Colonic mucosa (tissue), 4 donors: Measurements from ENCODE around the gene SLC2A3. TPM values are rescaled to one million over a fixed set of nuclear protein-coding genes. Genes with fewer than 3 reads are reported as not detected.
"Not testable (repeated sequence)": the region's sequence is repeated elsewhere in the genome, so short reads cannot be mapped to it uniquely, and the experiment has no call there.

Source experiments
- DNase-seq: peaks from one replicate; pipeline ENCODE4 v3.0.0-alpha.2; 2020
- H3K27ac ChIP-seq: fragments of 200-600 bp; one replicate; pipeline ENCODE4 v1.8.0; 2021
- H3K27me3 ChIP-seq: fragments of 200-600 bp; one replicate; pipeline ENCODE4 v1.8.0; 2021
- H3K36me3 ChIP-seq: fragments of 200-600 bp; one replicate; pipeline ENCODE4 v1.8.0; 2021
- H3K4me1 ChIP-seq: fragments of 200-600 bp; one replicate; pipeline ENCODE4 v1.8.0; 2021; ENCODE audit warnings: mild to moderate bottlenecking
- H3K4me3 ChIP-seq: fragments of 200-600 bp; one replicate; pipeline ENCODE4 v1.8.0; 2021
- H3K9ac ChIP-seq, 2 donors: one replicate each; pipeline ENCODE4 v1.7.0; 2013; ENCODE audit warnings: control low read depth in 2 of 2, low read depth in 2 of 2, low read length in 2 of 2
- H3K9me3 ChIP-seq: fragments of 200-600 bp; one replicate; pipeline ENCODE4 v1.8.0; 2021
- CTCF ChIP-seq: fragments of 200-600 bp; IDR thresholded peaks from one replicate; pipeline ENCODE4 v1.8.0; 2022; ENCODE audit warnings: antibody characterized with exemption, mild to moderate bottlenecking
- intact Hi-C: fragments of 100-400 bp; cut with DNase I; formaldehyde crosslinking; loops from one replicate; pipeline ENCODE4 v1.14.1; 2022
- total RNA-seq, 2 donors: library from RNA; stranded (reverse); fragmentation: NEBNext Ultra II Directional in 1 of 2; extraction: Animal tissue kit (Norgen Biotek cat#: 25700) in 1 of 2; gene quantifications; one replicate each; pipeline ENCODE4 v1.2.1, GENCODE V29; 2021
- donor health status: healthy.
- donor health status: DM: no; HTN: no; CAD: no.
- donor health status: DM: no; HTN: no; CAD: no.

SLC2A3 gene
- total RNA-seq, 2 donors from 2014 or later, result 21.6 to 29.0 TPM

DNA sequence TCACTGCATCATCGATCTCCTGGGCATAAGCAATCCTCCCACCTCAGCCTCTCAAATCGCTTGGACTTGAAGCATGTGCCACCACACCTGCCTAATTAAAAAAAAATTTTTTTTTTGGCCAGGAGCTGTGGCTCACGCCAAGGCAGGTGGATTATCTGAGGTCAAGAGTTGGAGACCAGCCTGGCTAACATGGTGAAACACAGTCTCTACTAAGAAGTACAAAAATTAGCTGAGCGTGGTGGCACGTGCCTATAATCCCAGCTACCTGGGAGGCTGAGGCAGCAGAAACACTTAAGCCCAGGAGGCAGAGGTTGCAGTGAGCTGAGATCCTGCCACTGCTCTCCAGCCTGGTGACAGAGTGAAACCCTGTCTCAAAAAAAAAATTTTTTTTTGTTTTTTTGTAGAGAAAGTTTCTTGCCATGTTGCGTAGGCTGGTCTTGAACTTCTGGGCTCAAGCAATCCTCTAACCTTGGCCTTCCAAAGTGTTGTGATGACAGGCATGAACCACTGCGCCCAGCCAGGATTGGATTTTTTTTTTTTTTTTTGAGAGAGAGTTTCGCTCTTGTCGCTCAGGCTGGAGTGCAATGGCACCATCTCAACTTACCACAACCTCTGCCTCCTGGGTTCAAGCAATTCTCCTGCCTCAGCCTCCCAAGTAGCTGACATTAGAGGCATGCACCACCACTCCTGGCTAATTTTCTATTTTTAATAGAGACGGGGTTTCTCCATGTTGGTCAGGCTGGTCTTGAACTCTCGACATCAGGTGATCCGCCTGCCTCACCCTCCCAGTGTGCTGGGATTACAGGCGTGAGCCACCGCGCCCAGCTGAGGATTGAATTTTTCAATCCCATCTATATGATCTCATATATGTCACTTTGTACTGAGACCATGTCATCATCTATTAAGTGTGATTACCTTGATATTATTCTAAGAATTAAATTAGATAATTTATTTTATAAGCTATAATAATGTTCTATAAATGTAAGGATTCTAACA lies 12.4 kb downstream of the SLC2A3 start:
- Histone ChIP-seq H3K9me3 (no peaks in the 10 kb centered on the region), H3K27me3 (no peaks in the 10 kb centered on the region), H3K9ac (no peak overlapping the region), H3K4me1 (no peaks in the 10 kb centered on the region), H3K27ac (no peak overlapping the region), H3K36me3 (peaks cover 4% of the 10 kb centered on the region), H3K4me3 (no peak overlapping the region)
- no peak for TF ChIP-seq CTCF
- intact Hi-C loops, result no loop called here
- DNase-seq, result no peak

GRCh38 chr12:7921181-7921580 lies 14.8 kb downstream of the SLC2A3 start:
- H3K27ac ChIP-seq, intact Hi-C loops, H3K4me1 ChIP-seq, H3K36me3 ChIP-seq, DNase-seq, H3K9ac ChIP-seq, H3K27me3 ChIP-seq, H3K4me3 ChIP-seq, H3K9me3 ChIP-seq: not testable (repeated sequence)

GRCh38 chr12:7918268-7918590 lies 17.8 kb downstream of the SLC2A3 start:
- H3K9me3 ChIP-seq, H3K27ac ChIP-seq, H3K9ac ChIP-seq, H3K4me3 ChIP-seq, H3K36me3 ChIP-seq, H3K27me3 ChIP-seq, DNase-seq, H3K4me1 ChIP-seq: not testable (repeated sequence)
- intact Hi-C loops, result loop anchor here (10.0 kb wide), 1 partner anchor 53 kb away; no protein-coding TSS in a partner anchor

DNA sequence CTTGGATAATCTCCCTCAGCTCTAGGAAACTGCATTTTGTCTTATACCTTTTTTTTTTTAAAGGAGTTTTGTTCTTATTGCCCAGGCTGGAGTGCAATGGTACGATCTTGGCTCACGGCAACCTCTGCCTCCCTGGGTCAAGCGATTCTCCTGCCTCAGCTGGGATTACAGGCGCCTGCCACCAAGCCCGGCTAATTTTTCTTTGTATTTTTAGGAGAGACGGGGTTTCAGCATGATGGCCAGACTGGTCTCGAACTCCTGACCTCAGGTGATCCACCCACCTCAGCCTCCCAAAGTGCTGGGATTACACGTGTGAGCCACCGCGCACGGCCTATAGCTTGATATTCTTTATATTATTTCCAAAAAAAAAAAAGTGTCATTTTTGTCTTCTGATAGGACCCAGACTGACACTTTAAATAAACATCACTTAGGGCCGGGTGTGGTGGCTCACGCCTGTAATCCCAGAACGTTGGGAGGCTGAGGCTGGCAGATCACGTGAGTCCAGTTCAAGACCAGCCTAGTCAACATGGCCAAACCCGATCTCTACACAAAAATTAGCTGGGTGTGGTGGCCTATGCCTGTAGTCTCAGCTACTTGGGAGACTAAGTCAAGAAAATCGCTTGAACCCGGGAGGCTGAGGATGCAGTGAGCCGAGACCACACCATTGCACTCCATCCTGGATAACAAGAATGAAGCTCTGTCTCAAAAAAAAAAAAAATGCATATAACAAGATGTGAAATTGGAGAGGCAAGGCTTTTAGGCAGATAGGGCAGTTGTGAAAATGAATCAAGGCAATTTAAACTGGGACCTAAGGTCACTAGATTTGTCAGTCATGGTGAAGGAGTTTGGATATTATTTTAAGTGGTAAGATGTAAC lies 18.4 kb downstream of the SLC2A3 start:
- Histone ChIP-seq H3K4me3 (no peak overlapping the region), H3K9ac (no peak overlapping the region), H3K27me3 (no peaks in the 10 kb centered on the region), H3K27ac (no peak overlapping the region), H3K4me1 (no peaks in the 10 kb centered on the region), H3K9me3 (no peaks in the 10 kb centered on the region), H3K36me3 (no peaks in the 10 kb centered on the region)
- DNase-seq, result no peak
- intact Hi-C loops, result loop anchor here (10.0 kb wide), 1 partner anchor 53 kb away; no protein-coding TSS in a partner anchor
- TF ChIP-seq CTCF, result no peak

GRCh38 chr12:7916936-7917335 lies 19.1 kb downstream of the SLC2A3 start:
- Histone ChIP-seq H3K4me3 (no peak overlapping the region), H3K36me3 (no peaks in the 10 kb centered on the region), H3K27me3 (no peaks in the 10 kb centered on the region), H3K9ac (no peak overlapping the region), H3K9me3 (no peaks in the 10 kb centered on the region), H3K4me1 (no peaks in the 10 kb centered on the region), H3K27ac (no peak overlapping the region)
- TF ChIP-seq CTCF, result no peak
- intact Hi-C loops, result loop anchor here (10.0 kb wide), 1 partner anchor 52 kb away; no protein-coding TSS in a partner anchor
- DNase-seq, result no peak

DNA sequence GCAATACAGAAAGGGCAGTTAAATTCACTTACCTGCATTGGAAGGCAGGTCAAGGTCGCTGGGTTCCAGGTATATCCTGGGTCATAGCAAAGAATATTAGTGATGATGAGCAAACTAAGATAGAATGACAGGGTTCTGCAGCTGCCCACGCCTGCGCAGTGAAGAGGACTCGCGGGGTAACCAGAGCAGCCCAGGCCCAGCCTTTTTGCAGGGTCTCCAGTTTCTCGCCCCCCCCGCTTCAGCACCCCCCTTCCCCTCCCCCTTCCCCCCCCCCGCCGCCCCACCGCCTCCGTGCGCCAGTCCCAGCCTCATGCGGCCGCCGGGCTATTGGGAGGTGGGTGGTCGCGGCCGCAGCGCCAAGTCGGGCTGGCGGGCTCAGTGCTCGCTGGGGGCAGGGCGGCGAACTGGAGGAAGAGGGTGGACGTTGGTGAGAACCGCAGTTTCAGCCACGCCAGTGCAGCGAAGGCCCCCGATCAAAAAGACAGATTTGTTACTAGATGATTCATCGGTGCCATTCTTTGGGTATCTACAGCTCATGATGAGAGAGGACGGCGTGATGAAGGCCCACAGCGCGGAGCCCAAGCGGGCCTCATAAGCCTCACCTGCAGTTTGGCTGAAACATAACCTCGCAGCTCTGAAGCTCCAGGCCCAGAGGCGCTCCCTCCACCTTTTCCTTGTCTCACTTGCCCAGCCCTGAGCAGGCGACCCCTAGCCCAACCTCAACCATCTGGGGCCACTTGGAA lies 20.2 kb downstream of the SLC2A3 start:
- Histone ChIP-seq H3K4me3 (no peak overlapping the region), H3K27me3 (no peaks in the 10 kb centered on the region), H3K27ac (no peak overlapping the region), H3K9me3 (no peaks in the 10 kb centered on the region), H3K9ac (no peak overlapping the region), H3K36me3 (no peaks in the 10 kb centered on the region), H3K4me1 (no peaks in the 10 kb centered on the region)
- TF ChIP-seq CTCF, result no peak
- intact Hi-C loops, result loop anchor here (10.0 kb wide), 1 partner anchor 51 kb away; no protein-coding TSS in a partner anchor
- no peak for DNase-seq

DNA sequence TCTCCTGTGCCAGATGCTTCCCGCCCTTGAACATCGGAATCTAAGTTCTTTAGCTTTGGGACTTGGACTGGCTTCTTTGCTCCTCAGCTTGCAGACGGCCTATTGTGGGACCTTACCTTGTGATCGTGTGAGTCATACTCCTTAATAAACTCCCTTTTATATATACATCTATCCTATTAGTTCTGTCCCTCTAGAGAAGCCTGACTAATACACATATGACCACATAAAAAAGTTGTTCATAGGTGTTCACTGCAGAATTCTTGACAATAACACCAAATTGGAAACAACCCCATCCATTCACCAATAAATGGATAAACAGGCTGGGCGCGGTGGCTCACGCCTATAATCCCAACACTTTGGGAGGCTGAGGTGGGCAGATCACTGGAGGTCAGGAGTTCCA lies 25.9 kb downstream of the SLC2A3 start:
- not testable (repeated sequence) for DNase-seq, H3K9ac ChIP-seq, H3K27ac ChIP-seq, H3K36me3 ChIP-seq, H3K4me3 ChIP-seq, H3K27me3 ChIP-seq, H3K9me3 ChIP-seq, H3K4me1 ChIP-seq
- intact Hi-C loops, result loop anchor here (10.0 kb wide), 1 partner anchor 45 kb away; no protein-coding TSS in a partner anchor
